Measurements from ENCODE around the gene CCND1.
A peak's percentile ranks its signal among the peaks of the same experiment; 100 is the strongest.

Gene CCND1

DNA sequence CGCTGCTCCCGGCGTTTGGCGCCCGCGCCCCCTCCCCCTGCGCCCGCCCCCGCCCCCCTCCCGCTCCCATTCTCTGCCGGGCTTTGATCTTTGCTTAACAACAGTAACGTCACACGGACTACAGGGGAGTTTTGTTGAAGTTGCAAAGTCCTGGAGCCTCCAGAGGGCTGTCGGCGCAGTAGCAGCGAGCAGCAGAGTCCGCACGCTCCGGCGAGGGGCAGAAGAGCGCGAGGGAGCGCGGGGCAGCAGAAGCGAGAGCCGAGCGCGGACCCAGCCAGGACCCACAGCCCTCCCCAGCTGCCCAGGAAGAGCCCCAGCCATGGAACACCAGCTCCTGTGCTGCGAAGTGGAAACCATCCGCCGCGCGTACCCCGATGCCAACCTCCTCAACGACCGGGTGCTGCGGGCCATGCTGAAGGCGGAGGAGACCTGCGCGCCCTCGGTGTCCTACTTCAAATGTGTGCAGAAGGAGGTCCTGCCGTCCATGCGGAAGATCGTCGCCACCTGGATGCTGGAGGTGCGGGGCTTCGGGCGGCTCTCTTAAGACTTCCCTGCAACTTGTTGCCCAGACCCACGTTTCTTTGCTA lies at the start of gene CCND1:
CCND1 (plus strand) TSS at position 162 of the 587 bp plus-strand sequence; CDS start at position 320, 158 bp downstream.
- DNase-seq: peak; percentile 13

DNA sequence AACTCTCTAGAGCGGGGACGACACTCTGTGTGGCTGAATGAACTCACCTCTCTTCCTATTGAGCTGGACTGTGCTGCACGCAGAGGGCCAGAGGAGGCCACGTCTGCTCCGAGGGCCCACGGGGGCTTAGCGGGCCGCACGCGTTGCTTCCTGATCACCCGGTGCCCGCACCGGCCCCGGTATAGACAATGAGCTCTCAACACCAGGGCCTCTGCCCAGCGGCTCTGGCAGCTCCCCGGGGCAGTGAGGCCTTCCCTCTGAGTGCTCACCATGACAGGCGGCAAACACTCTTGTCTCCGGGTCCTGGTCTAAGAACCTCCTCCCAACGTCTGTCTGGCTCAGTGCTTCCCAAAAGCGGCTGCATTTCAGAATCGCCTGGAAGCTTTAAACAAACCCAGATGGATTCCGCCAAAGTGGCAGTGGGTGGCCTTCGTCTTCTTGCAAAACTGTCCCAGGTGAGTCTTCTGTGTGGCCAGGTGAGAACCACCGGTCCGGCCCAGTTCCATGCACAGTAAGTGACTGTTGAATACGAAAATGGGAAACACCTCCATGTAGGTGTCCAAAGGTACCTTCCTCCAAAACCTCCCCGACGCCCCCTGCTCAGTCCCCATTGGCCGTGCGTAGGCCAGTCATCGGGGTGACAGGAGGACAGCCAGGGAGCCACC lies 47.8 kb upstream of the CCND1 start:
- no peak for DNase-seq

DNA sequence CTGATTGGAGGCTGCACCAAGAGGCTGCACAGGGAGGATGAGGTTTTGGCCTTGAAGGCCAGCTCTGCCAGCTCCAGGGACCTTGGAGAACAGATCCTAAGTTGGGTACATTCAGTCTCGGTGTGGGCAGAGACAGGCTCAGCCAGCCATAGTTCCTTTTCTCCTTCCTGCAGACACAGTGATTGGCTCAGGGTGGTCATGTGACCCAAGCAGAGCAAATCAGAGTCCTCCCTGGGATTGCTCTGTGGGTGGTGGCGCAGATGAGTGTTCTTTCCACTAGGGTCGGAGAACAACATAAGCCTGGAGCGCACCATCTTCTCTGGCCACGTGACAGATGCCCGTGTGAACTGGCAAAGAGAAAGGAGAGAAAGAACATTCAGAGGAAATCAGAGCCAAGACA lies 47.1 kb upstream of the CCND1 start:
- DNase-seq: no peak

DNA sequence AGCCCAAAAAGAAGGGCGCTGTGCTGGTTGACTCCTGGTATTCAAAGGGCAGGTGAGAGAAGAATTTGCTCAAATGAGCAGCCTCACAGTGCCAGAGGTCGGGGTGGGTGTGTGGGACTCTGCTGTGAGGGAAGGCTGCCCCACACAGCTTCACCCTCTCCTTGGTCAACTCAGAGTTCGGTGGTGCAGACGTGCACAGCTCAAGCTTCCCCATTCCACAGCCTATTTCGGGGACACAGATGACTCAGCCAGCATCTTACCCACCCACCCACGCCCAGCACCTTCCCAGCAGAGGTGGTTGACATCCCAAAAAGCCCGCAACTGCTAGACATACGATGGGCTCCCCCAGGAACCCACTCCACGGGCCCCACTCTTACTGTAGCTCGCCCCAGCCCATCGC lies 46.5 kb upstream of the CCND1 start:
- DNase-seq: no peak

DNA sequence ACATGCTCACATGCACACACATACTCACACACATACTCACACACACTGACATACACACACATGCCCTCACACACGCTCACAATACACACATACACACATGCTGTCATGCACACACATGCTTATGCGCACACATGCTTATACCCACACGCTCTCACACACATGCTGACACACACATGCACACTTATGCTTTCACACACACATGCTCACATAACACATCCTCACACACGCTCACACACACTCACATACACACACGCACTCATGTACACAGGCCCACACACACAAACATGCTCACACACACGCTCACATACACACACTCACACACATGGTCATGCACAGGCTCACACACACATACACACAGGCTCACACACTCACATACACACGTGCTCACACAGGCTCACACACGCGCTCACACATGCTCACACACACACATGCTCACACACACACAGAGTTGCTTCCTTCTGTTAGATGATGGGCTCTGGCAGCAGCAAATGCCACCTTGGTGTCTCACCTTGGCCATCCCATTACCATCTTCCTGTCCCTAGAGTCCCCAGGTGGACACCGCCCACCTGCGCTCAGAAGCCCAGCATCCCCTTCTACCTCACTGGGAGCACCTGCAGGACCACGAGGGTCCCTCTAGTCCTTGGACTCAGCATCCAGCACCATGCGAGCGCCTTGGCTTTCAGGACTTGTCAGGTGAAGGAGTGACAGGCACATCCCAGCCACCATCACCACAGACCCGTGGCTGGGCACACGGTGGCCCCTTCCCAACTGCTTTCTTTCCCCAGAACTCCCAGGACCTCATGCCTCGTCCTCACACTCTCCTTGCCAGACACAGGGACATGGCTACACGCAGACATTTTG lies 44.9 kb upstream of the CCND1 start:
- no peak for DNase-seq

DNA sequence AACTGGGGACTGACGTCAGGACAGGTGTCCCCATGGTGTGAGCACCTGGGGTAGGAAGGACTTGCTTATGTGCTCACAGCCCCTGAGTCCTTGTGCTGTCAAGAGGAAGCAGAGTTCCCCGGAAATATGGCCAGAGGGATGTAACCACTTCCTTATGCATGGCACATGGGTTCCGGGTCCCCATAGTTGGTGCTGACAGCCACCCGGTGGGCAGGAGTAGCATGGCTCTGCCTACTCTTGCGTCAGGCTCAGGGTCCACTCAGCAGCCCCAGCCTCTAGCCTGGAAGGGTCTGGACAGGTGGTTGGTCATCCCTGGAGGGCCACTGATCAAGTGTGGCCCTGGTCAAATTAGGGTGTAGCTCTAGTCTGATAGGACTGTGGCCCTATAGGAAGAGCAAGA lies 42.8 kb upstream of the CCND1 start:
- peak; percentile 2 for DNase-seq

DNA sequence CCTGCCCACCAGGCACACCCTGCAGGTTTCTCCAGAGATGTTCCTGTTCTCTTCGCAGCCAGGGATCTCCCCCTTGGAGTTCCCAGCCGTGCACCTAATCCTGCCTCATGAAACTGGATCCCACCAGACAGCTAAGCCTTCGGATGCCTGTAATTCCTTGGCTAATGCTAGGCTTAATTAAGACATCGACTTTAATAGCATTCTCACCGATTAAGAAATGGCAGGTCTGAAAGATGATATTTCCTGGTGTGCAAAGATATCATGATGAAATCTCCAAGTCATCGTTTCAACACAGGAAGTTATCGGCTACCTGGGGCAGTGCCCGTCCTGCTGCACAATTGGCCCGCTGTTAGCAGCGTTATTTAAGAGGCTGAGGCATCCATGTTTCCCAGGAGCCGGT lies 41.5 kb upstream of the CCND1 start:
- DNase-seq: no peak

DNA sequence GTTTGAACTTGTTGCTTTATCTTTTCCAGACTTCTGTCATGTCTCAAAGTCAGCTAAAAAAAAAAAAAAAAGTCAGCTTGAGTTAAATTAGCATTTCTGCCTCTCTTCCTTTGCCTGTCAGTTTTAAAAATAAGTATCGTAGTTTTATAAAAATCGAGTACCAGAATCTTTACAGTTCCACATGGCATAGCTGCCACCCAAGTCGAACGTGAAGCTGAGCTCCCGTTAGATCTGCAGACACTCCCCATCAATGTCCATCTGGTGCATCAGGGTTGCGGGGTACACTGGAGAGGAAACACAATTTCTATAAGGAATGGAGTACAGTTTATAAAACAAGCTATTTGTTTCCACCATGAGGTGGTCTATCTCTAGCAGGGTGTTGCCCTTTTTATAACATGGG lies 41.0 kb upstream of the CCND1 start:
- DNase-seq: no peak

DNA sequence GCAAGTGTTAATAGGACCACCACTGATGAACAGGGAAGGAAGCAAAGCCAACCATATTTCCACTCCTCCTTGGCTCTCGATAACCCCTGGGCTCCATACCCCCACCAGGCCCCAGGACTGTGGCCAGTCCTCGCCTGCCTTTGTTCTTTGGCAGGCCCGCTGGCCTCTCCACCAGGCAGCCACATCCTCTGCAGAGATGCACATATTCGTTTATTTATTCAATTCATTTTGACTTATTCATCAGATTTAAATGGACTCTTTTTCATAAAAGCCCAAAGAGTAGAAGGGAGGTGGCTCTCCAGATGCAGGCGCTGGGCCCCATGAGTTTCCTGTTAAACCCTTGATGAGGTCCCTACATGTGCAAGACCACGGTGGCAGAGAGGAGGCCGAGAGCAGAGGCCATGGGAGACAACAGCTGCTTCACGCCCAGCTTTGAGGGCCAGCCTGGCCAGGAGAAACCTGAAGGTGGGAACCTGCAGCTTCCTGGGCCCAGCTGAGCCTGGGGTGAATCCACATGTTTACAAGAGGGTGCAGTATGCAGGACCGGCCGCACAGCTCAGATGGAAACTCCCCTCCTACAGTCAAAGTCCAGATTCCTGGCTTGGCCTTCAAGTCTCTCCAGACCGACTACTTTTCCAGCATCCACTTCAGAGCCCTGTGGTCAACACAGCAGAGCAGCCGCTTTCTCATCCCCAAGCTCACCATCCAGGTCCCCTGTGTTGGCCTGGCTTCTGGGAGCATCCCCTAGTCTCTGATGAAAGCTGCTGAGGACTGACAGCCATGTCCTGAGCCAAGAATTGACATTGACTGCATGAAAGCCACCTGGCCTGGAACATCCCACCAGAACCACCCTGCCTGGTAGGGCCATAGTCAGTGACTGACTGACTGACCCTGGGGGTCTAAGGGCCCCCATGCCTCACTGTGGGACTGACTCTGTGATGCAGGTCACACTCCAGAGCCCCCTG lies 39.7 kb upstream of the CCND1 start:
- DNase-seq: no peak

DNA sequence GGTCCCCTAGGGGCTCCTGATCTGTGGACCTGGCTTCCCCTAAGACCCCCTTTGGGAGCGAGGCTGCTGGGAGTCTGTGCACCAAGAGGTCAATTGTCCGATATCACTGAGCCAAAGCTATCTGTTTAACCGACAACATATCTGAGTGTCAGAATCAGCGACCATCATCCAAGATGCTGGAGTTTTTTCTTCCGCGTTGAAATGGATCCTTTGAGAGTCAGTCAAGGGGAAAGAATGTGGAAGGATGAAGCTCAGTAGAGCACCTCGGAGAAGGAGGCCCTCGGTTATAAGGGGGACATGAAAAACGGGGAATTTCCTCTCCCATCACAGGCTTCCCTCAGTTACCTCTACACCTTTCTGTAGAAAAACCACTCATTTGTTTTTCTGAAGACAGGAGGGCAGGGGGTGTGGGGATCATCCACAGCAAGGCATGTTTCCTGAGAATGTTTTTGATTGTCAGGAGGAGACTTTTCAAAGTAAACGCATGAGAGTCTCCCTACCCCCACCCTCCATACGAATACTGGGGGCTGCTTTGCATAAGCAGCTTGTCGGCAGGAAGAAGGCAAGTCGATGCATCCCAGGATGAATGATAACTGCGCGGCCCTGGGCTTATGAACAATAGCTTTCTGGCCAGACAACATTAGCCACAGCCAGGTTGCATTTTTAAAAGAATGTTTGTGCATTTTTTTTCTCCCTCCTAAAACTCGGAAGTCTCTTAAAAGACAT lies 37.7 kb upstream of the CCND1 start:
- DNase-seq: no peak

DNA sequence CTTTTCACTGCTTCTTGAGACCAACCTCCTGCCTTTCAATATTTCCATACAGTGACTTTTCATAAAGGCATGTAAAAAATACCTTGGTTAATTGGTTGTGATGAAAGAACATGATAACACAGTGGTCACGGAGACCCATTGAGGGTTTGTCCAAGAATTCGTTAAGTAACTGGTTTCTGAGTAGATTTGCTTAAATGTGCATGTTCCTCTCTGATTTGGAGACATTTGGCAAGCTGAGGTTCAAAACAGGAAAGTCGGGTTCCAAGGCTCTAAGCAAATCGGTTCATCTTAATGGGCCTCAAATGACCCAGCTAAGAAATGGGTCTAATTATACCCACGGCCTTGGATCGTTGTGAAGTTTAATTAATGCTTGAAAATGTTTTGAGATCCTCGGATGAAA lies 36.9 kb upstream of the CCND1 start:
- DNase-seq: no peak

DNA sequence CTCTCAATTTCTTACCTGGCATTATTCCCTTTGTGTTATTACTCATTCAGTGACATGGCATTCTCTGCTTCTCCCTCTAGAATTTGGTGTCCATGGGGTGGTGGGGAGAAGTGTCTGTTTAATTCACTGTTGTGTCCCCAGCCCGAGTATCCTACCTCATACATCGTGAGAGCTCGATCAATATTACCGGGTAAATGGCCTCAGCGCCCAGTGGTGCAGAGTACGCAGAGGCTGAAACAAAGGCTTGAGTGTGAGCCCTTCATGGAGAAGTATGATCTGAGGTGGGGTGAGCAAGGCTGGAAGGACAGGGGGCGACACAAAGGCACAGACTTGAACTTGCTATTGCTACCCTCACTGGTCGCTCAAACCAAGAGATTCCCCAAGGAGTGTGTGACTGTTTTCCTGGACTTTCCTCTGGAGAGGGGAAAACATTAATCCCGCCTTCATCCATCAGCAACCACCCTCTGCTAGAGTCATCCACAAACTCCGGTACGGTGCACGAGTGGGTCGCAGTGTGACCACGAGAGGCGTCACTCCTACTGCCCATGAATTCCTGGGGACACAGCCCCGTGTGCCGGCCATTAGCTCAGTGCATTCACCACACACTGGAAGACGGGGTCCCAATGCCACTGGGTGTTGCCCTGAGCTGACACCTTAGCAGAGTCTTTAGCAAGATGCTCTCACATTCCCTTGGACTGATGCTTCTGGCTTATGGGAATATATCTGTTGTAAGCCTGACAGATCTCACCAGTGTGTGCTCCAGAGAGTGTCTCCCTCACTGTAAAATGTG lies 35.0 kb upstream of the CCND1 start:
- DNase-seq: no peak

DNA sequence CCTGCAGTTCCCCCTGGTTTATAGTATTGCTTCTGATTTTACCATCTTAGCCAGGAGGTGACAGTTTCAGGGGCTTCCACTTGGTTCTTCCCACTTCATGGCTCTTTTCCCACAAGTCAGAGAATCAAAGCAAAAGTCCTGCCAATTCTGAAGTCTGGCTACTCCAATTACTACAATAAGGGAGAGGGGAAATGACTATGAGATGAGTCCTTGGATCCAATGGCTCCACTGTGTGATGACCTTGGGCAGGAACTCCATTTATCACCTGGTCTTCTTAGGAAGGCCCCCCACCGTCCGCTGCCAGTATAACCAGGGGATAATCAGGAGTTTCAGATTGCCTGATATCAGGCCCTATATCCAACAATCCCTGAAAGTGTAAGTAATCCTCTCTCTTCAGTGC lies 31.6 kb upstream of the CCND1 start:
- no peak for DNase-seq

DNA sequence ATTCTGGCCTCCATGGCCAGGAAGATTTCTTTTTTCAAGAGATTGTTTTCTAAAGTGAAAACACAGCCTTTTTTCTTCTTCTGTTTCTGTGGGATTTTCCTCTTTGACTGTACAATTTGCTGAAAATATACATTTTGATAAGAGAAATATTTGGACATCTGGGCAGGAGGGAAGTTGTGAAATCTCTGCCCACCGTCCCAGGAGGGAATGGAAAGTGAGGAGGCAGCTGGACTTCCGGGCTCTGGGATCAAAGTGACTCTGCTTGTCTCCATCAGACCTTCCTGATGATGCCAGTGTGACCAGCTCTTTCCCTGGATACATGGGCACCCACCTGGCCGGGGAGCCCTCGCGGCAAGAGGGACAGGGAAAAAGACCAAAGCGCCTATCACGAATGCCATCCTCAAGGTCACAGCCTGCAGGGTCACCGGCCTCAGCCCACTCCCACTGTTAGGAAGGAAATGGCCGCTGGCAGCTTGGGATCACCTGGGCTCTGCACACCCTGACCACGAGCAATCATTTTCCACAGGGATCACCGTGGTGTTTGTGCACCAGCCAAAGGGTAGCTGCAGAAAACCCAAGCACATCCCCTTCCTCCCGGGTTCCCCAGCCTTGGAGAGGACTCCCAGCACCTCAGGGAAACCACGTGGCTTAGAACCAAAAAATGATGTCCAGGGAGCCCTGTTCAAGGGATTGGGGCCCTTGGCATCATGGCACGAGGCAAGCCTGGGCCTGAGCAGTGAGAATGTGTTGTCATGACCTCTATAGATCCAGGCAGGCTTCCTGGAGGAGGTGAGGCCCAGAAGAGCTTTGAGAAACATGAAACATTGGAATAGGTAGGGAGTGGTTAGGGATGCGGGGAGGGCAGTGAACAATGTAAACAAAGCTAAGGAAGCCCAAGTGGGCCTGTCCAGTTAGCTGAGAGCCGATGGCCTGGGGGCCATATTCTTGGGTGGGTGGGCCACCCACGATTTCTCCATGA lies 29.1 kb upstream of the CCND1 start:
- no peak for DNase-seq

DNA sequence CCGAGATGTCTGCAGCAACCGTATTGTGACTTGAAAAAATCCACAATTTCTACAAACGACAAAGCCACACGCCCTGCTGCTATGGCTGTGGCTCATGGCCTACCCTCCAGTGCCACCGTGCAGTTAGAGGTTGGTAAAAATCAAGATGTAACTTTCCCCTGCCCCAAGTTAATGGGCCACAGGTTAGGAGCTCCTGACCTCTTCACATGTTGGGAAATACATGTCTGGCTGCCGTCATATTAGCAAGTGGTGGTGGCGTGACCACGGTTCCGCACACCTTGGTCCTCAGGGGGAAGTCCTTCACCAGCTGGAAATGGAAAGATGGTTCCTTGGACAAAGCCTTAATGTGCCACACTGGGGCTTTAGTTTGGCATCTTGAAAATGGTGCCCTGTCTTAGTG lies 27.4 kb upstream of the CCND1 start:
- DNase-seq: no peak

DNA sequence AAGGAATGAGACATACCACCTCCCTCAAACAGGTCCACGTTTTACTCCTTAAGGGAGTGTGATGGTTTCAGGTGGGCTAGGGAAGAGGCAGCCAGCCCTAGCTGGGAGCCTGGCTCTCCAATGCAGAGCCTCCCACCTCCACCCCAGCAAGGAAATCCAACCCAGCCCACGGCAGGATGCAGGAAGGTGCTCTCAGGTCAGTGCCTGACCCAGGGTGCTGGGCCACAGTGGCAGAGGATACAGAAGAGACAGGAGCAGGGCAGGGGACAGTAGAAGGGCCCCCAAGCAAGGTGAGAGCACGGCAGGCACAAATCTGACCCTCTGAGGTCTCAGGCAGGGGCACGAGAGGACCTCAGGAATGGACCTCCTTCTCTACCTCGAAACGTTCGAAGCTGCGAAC lies 26.9 kb upstream of the CCND1 start:
- DNase-seq: no peak

DNA sequence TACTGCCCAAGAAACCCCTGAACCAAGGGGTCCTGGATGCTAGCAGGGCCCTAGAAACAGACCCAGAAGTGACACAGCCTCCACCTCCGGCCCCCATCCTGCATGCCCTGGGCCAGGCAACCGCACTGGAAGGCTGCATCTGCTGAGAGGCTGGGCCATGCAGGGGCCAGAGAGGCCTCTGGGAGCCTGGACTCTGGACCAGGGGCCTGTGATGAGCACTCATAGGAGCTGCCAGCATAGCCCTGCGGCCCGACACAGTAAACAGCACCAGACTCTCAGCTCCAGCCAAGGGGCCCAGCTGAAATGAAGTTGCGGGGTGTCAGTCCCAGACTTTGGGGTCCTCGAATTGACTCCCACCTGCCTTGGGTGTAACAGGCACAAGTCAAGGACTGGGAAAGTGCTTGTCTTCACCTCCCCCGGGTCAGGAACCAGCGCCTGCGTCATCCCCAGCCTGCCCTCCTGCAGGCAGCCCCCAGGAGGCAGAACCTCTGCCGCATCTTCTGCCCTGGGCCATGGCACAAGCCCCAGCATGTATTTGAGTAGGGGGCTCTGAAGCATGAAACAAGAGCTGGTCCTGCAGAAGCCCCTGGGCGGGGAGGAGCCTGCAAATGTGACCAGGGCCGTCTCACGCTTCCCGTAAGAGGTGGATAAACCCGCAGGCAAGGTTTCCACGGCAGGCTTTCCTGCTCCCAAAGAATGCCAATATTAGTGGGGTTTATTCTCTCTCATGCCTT lies 25.2 kb upstream of the CCND1 start:
- DNase-seq: no peak

DNA sequence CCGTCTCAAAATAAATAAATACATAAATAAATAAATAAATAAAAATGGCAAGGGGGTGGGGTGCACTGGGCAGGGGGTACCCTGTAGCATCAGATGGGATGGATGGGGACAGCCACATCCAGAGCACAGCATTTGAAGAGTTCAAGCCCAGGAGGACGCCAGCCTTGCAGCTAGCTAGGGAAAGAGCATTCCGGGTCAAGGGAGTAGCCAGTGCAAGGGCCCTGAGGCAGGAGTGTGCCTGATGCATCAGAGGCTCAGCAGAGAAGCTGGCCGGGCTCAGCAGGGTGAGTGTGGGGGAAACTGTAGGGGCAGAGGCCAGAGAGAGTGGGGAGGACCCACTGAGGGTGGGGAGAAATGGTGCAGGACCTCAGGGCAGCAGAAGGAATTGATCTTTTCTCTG lies 23.7 kb upstream of the CCND1 start:
- DNase-seq: no peak

DNA sequence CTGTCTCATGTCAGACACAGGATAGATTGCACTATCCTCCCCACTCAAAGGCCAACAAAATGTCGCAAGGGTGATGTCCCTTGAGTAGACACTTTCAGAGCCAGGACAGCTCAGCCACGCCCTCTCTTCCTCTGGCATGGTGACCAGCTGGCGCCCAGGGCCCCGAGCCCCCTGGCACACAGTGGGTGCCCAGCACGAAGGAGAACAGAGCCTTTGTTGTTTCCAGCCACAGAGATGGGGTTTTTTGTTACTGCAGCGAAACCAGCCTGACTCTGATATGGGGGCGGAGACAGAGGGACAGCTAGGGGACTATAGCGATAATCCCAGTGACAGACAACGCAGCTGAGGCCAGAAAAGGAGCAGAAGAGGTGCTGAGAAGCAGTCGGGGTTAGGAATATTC lies 23.3 kb upstream of the CCND1 start:
- no peak for DNase-seq

All from activated CD4-positive, alpha-beta T cell treated with anti-CD3 and anti-CD28 coated beads, Interleukin-2, amount 50 U/mL, for 16 hours (primary cell).